A549 (cell line): ENCODE data around the gene HLA-G. TPM values are rescaled to one million over a fixed set of nuclear protein-coding genes. Genes with fewer than 3 reads are reported as not detected.

Experiments
- ATAC-seq, 2 experiments: fragments of 200-7000 bp in 1 of 2; fragments of >200 bp in 1 of 2; cut with Nextera tagmentation in 1 of 2; cut with Tn5 transposase in 1 of 2; 3 replicates each; pipeline versions ENCODE4 v1.8.0 to v1.9.1; 2018 to 2020; ENCODE audit warnings: mild to moderate bottlenecking in 1 of 2, moderate library complexity in 1 of 2
- CTCF ChIA-PET: fragments of 300-600 bp; sonication (Branson Sonifier 250); formaldehyde crosslinking; extraction: SDS; loops from one replicate; lab custom pipeline; 2021; ENCODE audit warnings: antibody characterized with exemption, inconsistent platforms; lab: Yijun Ruan, JAX
- POLR2A ChIA-PET: fragments of 350-600 bp; formaldehyde crosslinking; extraction: SDS; loops from one replicate; lab custom pipeline; 2021; ENCODE audit warnings: antibody characterized with exemption, inconsistent platforms; lab: Yijun Ruan, JAX
- DNase-seq, 2 experiments: peaks; one replicate each; pipeline versions ENCODE4 v3.0.0 to v3.0.0-alpha.2; 2011 to 2016; ENCODE audit warnings: low read depth in 1 of 2, low spot score in 1 of 2
- FAIRE-seq: peaks from 2 replicates; lab custom pipeline; 2011; peaks lifted over from hg19 to GRCh38; lab: Jason Lieb, UNC
- H3K27ac ChIP-seq, 2 experiments: fragments of >200 bp; sonication (Bioruptor Twin); formaldehyde crosslinking; 3 replicates each; pipeline ENCODE4 v1.5.1; 2016 to 2017
- H3K4me1 ChIP-seq: fragments of >200 bp; sonication (Bioruptor Twin); formaldehyde crosslinking; 3 replicates; pipeline ENCODE4 v1.6.1; 2016
- H3K4me2 ChIP-seq: fragments of >200 bp; sonication (Bioruptor Twin); formaldehyde crosslinking; 3 replicates; pipeline ENCODE4 v1.6.1; 2016
- H3K4me3 ChIP-seq: fragments of >200 bp; sonication (Bioruptor Twin); formaldehyde crosslinking; 3 replicates; pipeline ENCODE4 v1.5.1; 2016
- H3K9me3 ChIP-seq: fragments of >200 bp; sonication (Bioruptor Twin); formaldehyde crosslinking; 3 replicates; pipeline ENCODE4 v1.6.1; 2016
- BHLHE40 ChIP-seq: IDR thresholded peaks from 2 replicates; pipeline ENCODE4 v1.6.1; 2012; ENCODE audit warnings: low read depth, low read length, inconsistent platforms
- CBX2 ChIP-seq: fragments of 200-600 bp; sonication (generic); IDR thresholded peaks from 2 replicates; pipeline ENCODE4 v1.6.1; 2016; ENCODE audit warnings: low read depth, mild to moderate bottlenecking, borderline replicate concordance
- CBX8 ChIP-seq: fragments of 200-600 bp; sonication (generic); IDR thresholded peaks from 2 replicates; pipeline ENCODE4 v1.6.1; 2016
- CEBPB ChIP-seq, 2 experiments: fragments of >200 bp in 1 of 2; sonication (Bioruptor Twin) in 1 of 2; formaldehyde crosslinking in 1 of 2; IDR thresholded peaks; 2 replicates each; pipeline ENCODE4 v1.6.1; 2012 to 2016
- ESRRA ChIP-seq: fragments of 150-350 bp; IDR thresholded peaks from 2 replicates; pipeline ENCODE4 v1.6.1; 2014; ENCODE audit warnings: mild to moderate bottlenecking, low read length, borderline replicate concordance
- FOSL2 ChIP-seq, 2 experiments: fragments of 450-650 bp in 1 of 2; fragments of >200 bp in 1 of 2; sonication (Bioruptor Twin) in 1 of 2; formaldehyde crosslinking; IDR thresholded peaks; 2 replicates each; pipeline versions ENCODE4 v1.5.0 to v1.6.1; 2016 to 2020; ENCODE audit warnings: mild to moderate bottlenecking in 1 of 2, moderate library complexity in 1 of 2
- GATA3 ChIP-seq: IDR thresholded peaks from 2 replicates; pipeline ENCODE4 v1.6.1; 2012; ENCODE audit warnings: borderline replicate concordance
- HDAC2 ChIP-seq: fragments of 200-600 bp; sonication (generic); IDR thresholded peaks from 2 replicates; pipeline ENCODE4 v1.6.1; 2016
- HOXA7 ChIP-seq: fragments of 250-450 bp; sonication (Bioruptor Pico); IDR thresholded peaks from 2 replicates; pipeline ENCODE4 v1.5.0; 2020; ENCODE audit warnings: mild to moderate bottlenecking, moderate library complexity
- JUN ChIP-seq, 2 experiments: fragments of >200 bp; sonication (Bioruptor Twin); formaldehyde crosslinking; IDR thresholded peaks; 2 replicates in 1 of 2; 3 replicates in 1 of 2; pipeline ENCODE4 v1.6.1; 2016 to 2017
- NPAS2 ChIP-seq: fragments of 250-450 bp; sonication (Bioruptor Pico); IDR thresholded peaks from 2 replicates; pipeline ENCODE4 v1.8.0; 2022; ENCODE audit warnings: mild to moderate bottlenecking, moderate library complexity, borderline replicate concordance
- POLR2AphosphoS2 ChIP-seq: conservative IDR thresholded peaks from 2 replicates; pipeline ENCODE4 v1.6.1; 2012; ENCODE audit warnings: low read length, improper control_type of control experiment, inconsistent platforms
- ZC3H11A ChIP-seq: fragments of 450-650 bp; IDR thresholded peaks from 2 replicates; pipeline ENCODE4 v1.6.1; 2014; ENCODE audit warnings: antibody characterized with exemption, mild to moderate bottlenecking
- WGBS: methylation state at CpG from one replicate; pipeline ENCODE4 v1.1.6; 2017; ENCODE audit errors: missing lambda C conversion rate; 5-methylcytosine and 5-hydroxymethylcytosine counted together
- polyA plus RNA-seq, 4 experiments: library from polyadenylated mRNA; depleted of rRNA in 3 of 4; stranded (reverse); fragments of >200 nt; fragmentation: RNase III in 1 of 4; extraction: RNeasy Plus Mini Kit Qiagen cat#74134 plus additional on column Dnase treatment in 1 of 4; gene quantifications; 2 replicates in 3 of 4; 3 replicates in 1 of 4; pipeline ENCODE4 v1.2.3, GENCODE V29; 2011 to 2017
- TF ChIP-seq, protein P1 (sequence below): IDR thresholded peaks from 2 replicates; pipeline ENCODE4 v1.6.1; 2012; ENCODE audit warnings: low read depth, borderline replicate concordance
- TF ChIP-seq, protein P2 (sequence below): fragments of >200 bp; sonication (Bioruptor Twin); formaldehyde crosslinking; IDR thresholded peaks from 2 replicates; pipeline ENCODE4 v1.6.1; 2016
- TF ChIP-seq, protein P3 (sequence below): IDR thresholded peaks from 2 replicates; pipeline ENCODE4 v1.6.1; 2012
- TF ChIP-seq, protein P4 (sequence below): fragments of 450-650 bp; IDR thresholded peaks from 2 replicates; pipeline ENCODE4 v1.6.1; 2014; ENCODE audit warnings: antibody characterized with exemption
- TF ChIP-seq, protein P5 (sequence below): fragments of 250-450 bp; sonication (Bioruptor Pico); IDR thresholded peaks from 2 replicates; pipeline ENCODE4 v1.5.0; 2020; ENCODE audit warnings: low read depth, mild to moderate bottlenecking, moderate library complexity
- TF ChIP-seq, protein P6 (sequence below): fragments of >200 bp; sonication (Bioruptor Twin); formaldehyde crosslinking; IDR thresholded peaks from 3 replicates; pipeline ENCODE4 v1.5.1; 2016

HLA-G gene
- polyA plus RNA-seq, 2 of the 4 experiments (the other 2 are of a cell fraction) = 0.06 TPM; not detected in 1

DNA sequence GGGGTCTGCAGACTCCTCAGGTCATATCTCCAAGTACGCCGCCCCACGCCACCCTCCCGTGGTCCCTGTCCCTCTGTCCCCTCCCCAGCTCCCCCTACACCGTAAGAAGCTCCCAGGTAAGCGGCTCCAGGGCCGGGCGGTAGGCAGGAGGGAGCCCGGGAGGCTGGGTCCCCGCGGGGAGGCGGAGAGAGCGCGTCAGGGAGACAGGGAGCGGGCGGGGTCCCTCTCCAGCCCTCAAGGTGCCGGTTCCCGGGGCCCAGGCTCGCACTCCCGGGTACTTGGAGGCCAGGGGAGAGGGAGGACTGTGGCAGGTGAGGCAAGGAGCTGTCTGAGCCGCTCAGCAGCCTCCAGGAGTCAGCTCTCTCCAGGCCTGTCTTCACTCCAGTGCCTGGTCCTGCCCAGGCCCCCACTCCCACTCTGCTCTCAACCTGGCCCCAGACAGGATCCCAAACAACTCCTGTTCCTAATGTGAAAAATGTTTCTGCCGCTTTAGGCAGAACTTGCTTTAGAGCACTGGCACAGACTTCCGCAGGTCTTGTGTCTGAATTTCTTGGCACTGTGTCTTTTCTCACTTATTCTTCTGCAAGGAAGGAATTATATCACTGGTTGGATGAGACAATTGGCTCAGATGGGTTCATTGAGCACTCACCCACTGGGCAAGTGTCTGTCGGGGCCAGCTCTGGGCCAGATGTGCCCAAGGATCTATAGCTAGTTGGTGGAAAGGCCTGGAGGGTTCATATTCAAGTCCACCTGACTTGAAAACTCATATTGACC, 36.6 kb downstream of the HLA-G start:
- WGBS = 58% methylated on average over 15 of the region's 24 CpGs
- ChIA-PET POLR2A (no interaction called here), CTCF (interaction anchor here (0.6 to 5.0 kb wide), 4 partner anchors 16 to 124 kb away, joined by 3 to 26 read pairs (median 3); no protein-coding TSS in a partner anchor)
- TF ChIP-seq HDAC2 = no peak
- DNase-seq (no peak), FAIRE-seq (no peak), ATAC-seq (no peak)
- Histone ChIP-seq H3K27ac (no peak overlapping the region), H3K4me2 (no peak overlapping the region), H3K9me3 (no peaks in the 10 kb centered on the region), H3K4me1 (no peaks in the 10 kb centered on the region), H3K4me3 (no peak overlapping the region)

DNA sequence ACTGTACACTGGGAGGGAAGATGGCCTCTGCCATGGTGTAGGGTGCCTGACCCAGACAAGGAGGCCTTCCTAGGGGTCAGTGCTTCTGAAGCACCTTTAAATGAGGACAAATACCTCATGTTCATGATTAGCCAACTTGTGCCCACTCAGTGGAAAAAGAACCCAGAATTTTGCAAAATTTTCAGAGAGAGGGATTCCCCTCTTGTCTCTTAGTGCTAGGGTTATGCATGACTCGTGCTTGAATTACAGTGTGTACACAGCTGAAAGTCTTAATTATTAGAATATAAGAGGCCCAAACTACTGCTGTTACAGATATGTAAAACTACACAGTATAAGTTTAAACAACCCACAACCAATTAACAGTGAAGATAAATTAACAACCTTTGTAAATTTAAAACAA, 38.0 kb downstream of the HLA-G start:
- Histone ChIP-seq H3K27ac (no peak overlapping the region), H3K4me3 (no peak overlapping the region), H3K4me2 (no peak overlapping the region), H3K9me3 (no peaks in the 10 kb centered on the region), H3K4me1 (no peaks in the 10 kb centered on the region)
- ChIA-PET CTCF (interaction anchor here (0.7 to 1.6 kb wide), 3 partner anchors 17 to 128 kb away, joined by 3 read pairs; no protein-coding TSS in a partner anchor), POLR2A (interaction anchor here (0.6 kb wide), 1 partner anchor 319 kb away, joined by 3 read pairs; no protein-coding TSS in a partner anchor)
- FAIRE-seq = no peak
- DNase-seq = no peak
- WGBS = 0% methylated on average over 1 of the region's 1 CpG
- TF ChIP-seq ZC3H11A = no peak
- TF ChIP-seq, protein P1, sequence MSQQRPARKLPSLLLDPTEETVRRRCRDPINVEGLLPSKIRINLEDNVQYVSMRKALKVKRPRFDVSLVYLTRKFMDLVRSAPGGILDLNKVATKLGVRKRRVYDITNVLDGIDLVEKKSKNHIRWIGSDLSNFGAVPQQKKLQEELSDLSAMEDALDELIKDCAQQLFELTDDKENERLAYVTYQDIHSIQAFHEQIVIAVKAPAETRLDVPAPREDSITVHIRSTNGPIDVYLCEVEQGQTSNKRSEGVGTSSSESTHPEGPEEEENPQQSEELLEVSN = no peak
- TF ChIP-seq GATA3 = no peak
- no peak for TF ChIP-seq ESRRA
- no peak for TF ChIP-seq FOSL2 (IDR thresholded peaks at IDR 0.05)
- TF ChIP-seq FOSL2 (CRISPR knock-in tag; IDR thresholded peaks at IDR 0.05) = no peak
- TF ChIP-seq POLR2AphosphoS2 = no peak
- TF ChIP-seq HOXA7 = no peak
- TF ChIP-seq CBX2 = no peak
- TF ChIP-seq, protein P2, sequence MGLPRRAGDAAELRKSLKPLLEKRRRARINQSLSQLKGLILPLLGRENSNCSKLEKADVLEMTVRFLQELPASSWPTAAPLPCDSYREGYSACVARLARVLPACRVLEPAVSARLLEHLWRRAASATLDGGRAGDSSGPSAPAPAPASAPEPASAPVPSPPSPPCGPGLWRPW = no peak
- TF ChIP-seq, protein P3, sequence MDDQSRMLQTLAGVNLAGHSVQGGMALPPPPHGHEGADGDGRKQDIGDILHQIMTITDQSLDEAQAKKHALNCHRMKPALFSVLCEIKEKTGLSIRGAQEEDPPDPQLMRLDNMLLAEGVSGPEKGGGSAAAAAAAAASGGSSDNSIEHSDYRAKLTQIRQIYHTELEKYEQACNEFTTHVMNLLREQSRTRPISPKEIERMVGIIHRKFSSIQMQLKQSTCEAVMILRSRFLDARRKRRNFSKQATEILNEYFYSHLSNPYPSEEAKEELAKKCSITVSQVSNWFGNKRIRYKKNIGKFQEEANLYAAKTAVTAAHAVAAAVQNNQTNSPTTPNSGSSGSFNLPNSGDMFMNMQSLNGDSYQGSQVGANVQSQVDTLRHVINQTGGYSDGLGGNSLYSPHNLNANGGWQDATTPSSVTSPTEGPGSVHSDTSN = no peak
- TF ChIP-seq, protein P4, sequence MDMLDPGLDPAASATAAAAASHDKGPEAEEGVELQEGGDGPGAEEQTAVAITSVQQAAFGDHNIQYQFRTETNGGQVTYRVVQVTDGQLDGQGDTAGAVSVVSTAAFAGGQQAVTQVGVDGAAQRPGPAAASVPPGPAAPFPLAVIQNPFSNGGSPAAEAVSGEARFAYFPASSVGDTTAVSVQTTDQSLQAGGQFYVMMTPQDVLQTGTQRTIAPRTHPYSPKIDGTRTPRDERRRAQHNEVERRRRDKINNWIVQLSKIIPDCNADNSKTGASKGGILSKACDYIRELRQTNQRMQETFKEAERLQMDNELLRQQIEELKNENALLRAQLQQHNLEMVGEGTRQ = no peak
- no peak for TF ChIP-seq CEBPB (IDR thresholded peaks at IDR 0.05)
- TF ChIP-seq, protein P5, sequence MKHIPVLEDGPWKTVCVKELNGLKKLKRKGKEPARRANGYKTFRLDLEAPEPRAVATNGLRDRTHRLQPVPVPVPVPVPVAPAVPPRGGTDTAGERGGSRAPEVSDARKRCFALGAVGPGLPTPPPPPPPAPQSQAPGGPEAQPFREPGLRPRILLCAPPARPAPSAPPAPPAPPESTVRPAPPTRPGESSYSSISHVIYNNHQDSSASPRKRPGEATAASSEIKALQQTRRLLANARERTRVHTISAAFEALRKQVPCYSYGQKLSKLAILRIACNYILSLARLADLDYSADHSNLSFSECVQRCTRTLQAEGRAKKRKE = no peak
- no peak for TF ChIP-seq JUN (IDR thresholded peaks at IDR 0.05)
- TF ChIP-seq BHLHE40 = no peak
- TF ChIP-seq, protein P6, sequence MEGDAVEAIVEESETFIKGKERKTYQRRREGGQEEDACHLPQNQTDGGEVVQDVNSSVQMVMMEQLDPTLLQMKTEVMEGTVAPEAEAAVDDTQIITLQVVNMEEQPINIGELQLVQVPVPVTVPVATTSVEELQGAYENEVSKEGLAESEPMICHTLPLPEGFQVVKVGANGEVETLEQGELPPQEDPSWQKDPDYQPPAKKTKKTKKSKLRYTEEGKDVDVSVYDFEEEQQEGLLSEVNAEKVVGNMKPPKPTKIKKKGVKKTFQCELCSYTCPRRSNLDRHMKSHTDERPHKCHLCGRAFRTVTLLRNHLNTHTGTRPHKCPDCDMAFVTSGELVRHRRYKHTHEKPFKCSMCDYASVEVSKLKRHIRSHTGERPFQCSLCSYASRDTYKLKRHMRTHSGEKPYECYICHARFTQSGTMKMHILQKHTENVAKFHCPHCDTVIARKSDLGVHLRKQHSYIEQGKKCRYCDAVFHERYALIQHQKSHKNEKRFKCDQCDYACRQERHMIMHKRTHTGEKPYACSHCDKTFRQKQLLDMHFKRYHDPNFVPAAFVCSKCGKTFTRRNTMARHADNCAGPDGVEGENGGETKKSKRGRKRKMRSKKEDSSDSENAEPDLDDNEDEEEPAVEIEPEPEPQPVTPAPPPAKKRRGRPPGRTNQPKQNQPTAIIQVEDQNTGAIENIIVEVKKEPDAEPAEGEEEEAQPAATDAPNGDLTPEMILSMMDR = no peak
- no peak for TF ChIP-seq NPAS2
- TF ChIP-seq CBX8 = no peak
- TF ChIP-seq, all 56 proteins: peak for 0
- no peak for ATAC-seq
